Measurements from ENCODE around the gene ITGB8. TPM values are rescaled to one million over a fixed set of nuclear protein-coding genes. Genes with fewer than 3 reads are reported as not detected.
A peak's percentile ranks its signal among the peaks of the same experiment; 100 is the strongest.

Gene ITGB8
- total RNA-seq, 1 donor from 2014 or later = 7.9 TPM

GRCh38 chr7:20330928-20331909, 519 bp downstream of the ITGB8 start:
- Histone ChIP-seq H3K27ac (peak overlapping the region; percentile 83 to 86), H3K4me3 (peak overlapping the region; percentile 76 to 87), H3K4me1 (peaks cover 0 to 2% of the 10 kb centered on the region in 2 donors), H3K9me3 (no peaks in the 10 kb centered on the region), H3K27me3 (no peaks in the 10 kb centered on the region), H3K36me3 (no peaks in the 10 kb centered on the region)
- intact Hi-C loops (cut with DNase I) = loop anchor here (5.0 kb wide), 1 partner anchor 36 kb away; no protein-coding TSS in a partner anchor
- DNase-seq (ENCODE audit: low spot score in 2 of 2) = peak in 1 of 2 donors; percentile 68
- TF ChIP-seq CTCF (IDR thresholded peaks at IDR 0.05) = no peak

GRCh38 chr7:20331910-20332813, 1.5 kb downstream of the ITGB8 start:
- peaks cover 0 to 2% of the 10 kb centered on the region in 2 donors for H3K4me1 ChIP-seq

GRCh38 chr7:20338285-20338684, 7.6 kb downstream of the ITGB8 start:
- Histone ChIP-seq H3K27ac (no peak overlapping the region), H3K9me3 (no peaks in the 10 kb centered on the region), H3K27me3 (no peaks in the 10 kb centered on the region), H3K4me3 (no peak overlapping the region), H3K4me1 (no peaks in the 10 kb centered on the region), H3K36me3 (no peaks in the 10 kb centered on the region)
- TF ChIP-seq CTCF (IDR thresholded peaks at IDR 0.05) = no peak
- DNase-seq (ENCODE audit: low spot score in 2 of 2) = no peak
- intact Hi-C loops (cut with DNase I) = no loop called here

More at GRCh38 chr7:20331910-20332813, 1.5 kb downstream of the ITGB8 start:
- Histone ChIP-seq H3K27me3 (no peaks in the 10 kb centered on the region), H3K4me3 (peak overlapping the region; percentile 76 to 87), H3K36me3 (no peaks in the 10 kb centered on the region), H3K9me3 (no peaks in the 10 kb centered on the region), H3K27ac (peak overlapping the region; percentile 83 to 86)
- no peak for DNase-seq (ENCODE audit: low spot score in 2 of 2)
- intact Hi-C loops (cut with DNase I) = loop anchor here (5.0 kb wide), 1 partner anchor 35 kb away; no protein-coding TSS in a partner anchor
- TF ChIP-seq CTCF (IDR thresholded peaks at IDR 0.05) = no peak

- H3K27me3 ChIP-seq = no peaks in the 10 kb centered on the region
- DNase-seq (ENCODE audit: low spot score in 2 of 2) = no peak
- H3K36me3 ChIP-seq = no peaks in the 10 kb centered on the region
- no peaks in the 10 kb centered on the region for H3K9me3 ChIP-seq
- H3K4me3 ChIP-seq = no peak overlapping the region
- no peak overlapping the region for H3K27ac ChIP-seq
- no peak for TF ChIP-seq CTCF (IDR thresholded peaks at IDR 0.05)
- intact Hi-C loops (cut with DNase I) = no loop called here
- no peaks in the 10 kb centered on the region for H3K4me1 ChIP-seq
Observed at GRCh38 chr7:20340839-20341238, 10.1 kb downstream of the ITGB8 start.

GRCh38 chr7:20343205-20343604, 12.5 kb downstream of the ITGB8 start:
- Histone ChIP-seq H3K27ac (no peak overlapping the region), H3K27me3 (no peaks in the 10 kb centered on the region), H3K4me3 (no peak overlapping the region), H3K9me3 (no peaks in the 10 kb centered on the region), H3K4me1 (no peaks in the 10 kb centered on the region), H3K36me3 (no peaks in the 10 kb centered on the region)
- intact Hi-C loops (cut with DNase I) = no loop called here
- DNase-seq (ENCODE audit: low spot score in 2 of 2) = no peak
- no peak for TF ChIP-seq CTCF (IDR thresholded peaks at IDR 0.05)

All from ascending aorta (tissue), 2 donors.